DMS79 (cell line): ENCODE results near the gene PSAPL1.

ENCODE experiments used
- DNase-seq: peaks from one replicate; lab custom pipeline; 2025; lab: John Stamatoyannopoulos, UW

The PSAPL1 gene

GRCh38 chr4:7418131-7418943, 16.4 kb downstream of the PSAPL1 start:
- no peak for DNase-seq

DNA sequence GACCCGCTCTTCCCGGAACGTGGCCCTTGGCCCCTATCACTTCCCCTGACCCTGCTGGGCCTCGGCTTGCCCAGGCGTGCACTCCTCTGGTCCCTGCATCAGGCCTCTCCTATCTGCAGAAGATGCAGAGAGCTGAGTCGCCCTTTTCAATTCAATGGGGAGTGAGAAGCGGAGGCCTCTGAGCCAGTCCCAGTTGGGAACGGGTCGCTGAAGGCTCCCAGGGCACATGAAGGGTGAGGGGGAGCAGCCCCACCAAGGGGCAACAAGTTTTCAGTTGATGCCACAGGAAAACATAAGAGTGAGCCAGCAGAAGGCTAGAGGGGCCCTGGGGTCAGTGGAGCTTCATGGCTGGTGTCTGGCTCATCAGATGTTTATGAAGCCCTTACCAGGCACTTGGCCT, 17.1 kb downstream of the PSAPL1 start:
- no peak for DNase-seq

DNA sequence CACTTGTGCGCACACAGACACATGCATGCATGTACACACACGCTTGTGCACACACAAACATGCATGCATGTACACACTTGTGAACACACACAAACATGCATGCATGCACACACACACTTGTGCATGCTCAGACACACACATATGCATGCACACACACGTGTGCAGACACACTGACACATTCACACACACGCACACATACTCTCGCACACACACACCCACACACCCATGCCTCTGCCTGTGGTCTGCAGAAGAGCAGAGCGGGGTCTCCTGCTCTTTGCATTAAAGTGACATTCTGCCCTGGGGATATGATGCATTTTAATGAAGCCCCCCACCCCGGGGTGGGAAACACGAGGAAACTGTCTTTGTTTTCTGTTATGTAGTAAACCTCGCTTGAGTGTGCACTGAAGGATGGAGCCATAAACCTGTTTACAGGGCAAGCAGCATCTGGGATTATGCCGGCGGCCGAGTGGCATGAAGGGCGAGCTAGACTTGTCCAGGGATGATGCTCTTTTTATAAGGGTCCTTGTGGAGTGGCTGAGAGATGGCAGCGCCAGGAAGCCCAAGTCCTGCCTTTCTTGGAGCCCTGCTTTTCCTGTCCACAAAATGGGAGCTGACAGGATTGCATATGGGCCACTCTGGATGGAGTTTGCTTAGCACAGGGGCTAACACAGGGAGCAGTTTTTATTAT, 17.8 kb downstream of the PSAPL1 start:
- peak; percentile 49 for DNase-seq

DNA sequence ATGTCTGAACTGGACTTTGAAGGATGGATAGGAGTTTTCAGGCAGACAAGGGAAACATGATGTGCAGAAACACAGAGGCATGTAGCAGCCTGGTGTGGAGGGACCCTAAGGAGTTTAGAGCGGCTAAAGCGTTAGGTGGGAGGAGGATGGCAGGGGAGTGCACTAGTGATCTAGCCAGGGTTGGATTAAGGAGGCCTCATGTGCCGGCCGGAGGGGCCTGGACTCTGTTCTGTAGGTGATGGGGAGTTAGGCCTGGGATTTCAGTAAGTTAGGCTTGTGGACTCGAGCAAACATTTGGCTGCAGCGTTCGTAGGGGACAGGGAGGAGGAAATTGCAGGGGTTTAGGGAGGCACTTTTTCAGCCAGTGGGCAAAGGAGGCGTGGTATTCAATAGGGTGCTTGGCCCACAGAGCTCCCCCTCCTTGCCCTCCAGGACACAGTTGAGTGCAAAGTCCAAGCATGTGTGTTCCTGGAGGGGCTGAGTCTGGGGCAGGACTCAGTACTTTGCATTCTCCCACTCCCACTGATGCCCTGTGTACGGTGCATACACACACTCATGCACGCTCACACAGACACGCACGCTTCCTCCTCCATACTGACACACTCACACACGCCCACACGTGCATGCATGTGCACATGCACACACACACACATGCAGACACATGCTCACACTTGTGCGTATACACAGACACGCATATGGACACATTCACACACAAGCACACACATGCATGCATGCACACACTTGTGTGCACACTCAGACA, 18.6 kb downstream of the PSAPL1 start:
- no peak for DNase-seq

DNA sequence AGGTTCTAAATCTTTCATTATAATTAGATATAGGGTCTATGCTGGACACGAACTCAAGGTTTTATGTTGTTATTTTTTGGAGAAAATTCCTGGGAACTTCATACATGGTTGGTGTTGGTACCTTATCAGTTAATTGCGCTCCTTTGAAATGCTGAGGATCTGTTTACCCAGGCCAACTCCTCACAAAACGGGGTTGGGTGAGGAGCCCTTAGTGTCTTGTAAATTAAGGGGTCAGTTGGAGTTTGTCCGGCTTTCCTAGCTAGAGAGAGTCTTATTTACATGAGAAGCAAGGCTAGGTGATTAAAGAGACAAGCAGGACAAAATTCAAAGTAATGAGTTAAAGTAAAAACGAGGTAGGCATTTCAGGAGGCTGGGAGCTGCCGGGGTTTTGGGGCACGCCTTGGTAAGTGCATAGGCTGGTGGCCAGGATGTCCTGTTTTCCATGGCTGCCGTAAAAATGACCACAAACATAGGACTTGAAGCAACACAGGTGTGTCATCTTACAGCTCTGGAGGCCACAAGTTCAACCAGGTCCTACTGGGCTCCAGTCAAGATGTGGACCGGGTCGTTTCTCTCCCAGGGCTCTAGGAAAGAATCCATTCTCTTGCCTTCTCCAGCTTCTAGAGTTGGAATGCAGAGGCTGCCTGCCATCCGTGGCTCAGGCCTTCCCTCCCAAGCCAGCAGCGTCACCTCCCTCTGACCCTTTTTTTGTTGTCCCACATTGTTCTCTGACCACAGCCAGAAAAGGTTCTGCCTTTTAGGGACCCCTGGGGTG, 19.8 kb downstream of the PSAPL1 start:
- no peak for DNase-seq

DNA sequence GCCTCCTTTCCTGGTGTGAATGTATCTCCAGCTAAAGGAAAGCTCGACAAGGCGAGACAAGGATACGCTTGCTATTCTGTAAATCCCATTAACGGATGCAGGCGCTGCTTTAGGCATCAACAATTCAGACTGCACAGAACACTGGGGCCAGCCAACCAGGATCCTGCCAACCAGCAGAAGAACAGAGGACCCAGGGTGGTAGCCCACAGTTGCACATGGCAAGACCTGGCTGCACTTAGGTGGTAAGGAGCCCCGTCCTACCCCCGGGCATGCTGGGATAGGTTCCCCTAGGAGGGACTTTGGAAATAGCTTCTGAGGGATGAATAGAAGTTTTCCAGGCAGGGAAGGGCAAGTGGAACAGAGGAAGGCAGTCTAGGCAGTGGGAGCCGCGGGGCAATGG, 20.7 kb downstream of the PSAPL1 start:
- DNase-seq: no peak

DNA sequence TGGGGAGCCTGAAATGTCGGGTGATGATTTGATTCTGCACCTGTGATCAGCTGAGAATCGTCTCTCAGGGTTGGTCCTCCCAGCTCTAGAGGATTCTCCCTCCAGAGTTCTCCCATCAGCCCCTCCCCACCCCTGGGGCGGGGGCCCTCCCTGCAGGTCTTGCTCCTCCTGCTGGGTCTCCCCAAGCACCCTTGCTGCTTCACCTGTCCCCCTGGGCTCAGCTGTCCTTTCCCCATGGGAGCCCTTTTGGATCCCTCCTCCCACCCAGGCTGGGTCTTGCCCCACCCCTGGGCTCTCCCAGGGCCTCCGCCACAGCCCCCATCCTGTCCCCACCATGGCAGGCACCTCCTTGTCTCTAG, 22.2 kb downstream of the PSAPL1 start:
- DNase-seq: no peak

- DNase-seq: no peak
Observed at GRCh38 chr4:7411896-7412553, 22.7 kb downstream of the PSAPL1 start.

- no peak for DNase-seq
Observed at GRCh38 chr4:7411491-7411890, 23.2 kb downstream of the PSAPL1 start.

- DNase-seq: no peak
Observed at GRCh38 chr4:7410446-7410845, 24.3 kb downstream of the PSAPL1 start.

DNA sequence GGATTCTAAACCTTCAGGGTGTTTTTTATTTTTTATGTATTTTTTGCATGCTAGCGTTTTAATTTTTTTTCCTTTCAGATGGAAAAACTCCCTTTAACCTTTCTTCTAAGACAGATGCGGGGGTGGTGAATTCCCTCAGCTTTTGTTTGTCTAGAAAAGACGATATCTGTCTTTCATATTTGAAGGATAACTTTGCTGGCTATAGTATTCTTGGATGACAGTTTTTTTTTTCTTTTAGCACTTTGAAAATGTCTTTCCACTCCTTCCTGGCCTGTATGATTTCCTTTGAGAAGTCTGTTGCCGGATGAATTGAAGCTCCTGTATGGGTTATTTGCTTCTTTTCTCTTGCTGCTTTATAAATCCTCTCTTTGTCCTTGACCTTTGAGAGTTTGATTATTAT, 26.6 kb downstream of the PSAPL1 start:
- no peak for DNase-seq

GRCh38 chr4:7403001-7403400, 31.7 kb downstream of the PSAPL1 start:
- DNase-seq: no peak

DNA sequence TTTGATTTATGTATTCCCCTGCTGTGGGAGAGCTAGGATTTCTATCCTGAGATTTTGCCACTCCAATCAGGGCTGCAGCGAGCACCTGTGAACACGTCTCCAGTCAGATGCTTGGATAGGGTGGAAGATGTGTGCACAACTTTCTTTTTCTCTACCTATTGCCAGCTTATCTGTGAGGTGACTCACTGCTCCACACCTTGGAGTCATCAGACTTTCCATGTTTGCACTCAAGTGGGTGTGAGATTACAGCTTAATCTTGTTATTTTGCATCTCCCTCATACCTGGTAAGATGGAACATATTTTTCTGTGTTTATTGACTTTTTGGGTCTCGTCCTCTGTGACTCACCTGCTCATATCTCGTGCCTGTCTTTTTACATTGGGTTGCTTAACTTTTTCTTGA, 32.2 kb downstream of the PSAPL1 start:
- no peak for DNase-seq

DNA sequence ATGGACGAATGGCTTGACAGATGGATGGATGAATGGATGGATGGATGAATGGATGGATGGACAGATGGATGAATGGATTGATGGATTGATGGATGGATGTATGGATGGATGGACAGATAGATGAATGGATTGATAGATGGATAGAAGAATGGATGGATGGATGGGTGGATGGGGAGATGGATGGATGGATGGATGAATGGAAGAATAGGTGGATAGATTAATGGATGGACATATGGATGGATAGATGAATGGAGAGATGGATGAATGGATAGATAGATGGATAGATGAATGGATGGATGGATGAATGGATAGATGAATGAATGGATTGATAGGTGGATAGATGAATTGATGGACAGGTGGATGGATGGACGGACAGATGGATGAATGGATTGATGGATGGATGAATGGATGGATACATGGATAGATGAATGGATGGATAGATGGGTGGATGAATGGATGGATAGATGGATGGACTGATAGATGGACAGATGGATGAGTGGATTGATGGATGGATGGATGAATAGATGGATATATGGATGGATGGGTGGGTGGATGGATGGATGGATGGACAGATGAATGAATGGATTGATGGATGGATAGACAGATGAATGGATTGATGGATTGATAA, 33.9 kb downstream of the PSAPL1 start:
- no peak for DNase-seq

DNA sequence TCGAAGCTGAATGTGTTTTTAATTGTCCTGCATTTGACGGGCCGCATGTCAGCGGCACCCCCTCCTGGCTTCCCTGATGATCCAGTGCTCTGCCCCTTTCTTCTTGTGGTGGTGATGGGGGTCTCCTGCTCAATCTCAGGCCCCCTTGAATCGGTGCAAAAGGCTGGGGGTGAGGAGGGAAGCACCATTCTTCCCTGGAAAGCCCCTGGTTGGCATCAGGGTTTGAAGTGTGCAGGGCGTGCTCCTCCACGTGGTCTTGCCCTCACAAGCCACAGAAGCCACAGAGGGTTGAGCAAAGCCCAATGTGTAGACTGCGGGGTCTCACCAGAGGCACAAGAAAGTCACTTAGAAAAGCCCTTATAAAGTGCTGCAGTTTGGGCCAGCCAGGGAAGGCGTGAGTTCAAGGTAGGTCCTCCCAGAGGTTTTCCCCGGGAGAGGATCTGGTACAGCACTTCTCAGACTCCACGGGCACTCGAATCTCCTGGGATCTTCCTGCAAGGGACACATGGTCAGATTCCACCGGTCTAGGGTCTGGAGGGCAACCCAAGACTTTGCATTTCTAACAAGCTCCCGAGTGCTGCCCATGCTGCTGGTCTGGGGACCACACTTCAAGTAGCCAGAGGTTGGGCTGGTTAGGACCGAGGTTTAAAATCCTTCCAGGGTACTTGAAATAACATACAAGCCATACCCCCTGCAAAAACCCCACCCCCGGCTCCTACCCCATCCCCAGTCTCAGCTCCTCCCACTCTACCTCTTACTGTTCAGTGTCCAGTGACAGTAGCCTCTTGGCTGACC, 35.1 kb downstream of the PSAPL1 start:
- no peak for DNase-seq

DNA sequence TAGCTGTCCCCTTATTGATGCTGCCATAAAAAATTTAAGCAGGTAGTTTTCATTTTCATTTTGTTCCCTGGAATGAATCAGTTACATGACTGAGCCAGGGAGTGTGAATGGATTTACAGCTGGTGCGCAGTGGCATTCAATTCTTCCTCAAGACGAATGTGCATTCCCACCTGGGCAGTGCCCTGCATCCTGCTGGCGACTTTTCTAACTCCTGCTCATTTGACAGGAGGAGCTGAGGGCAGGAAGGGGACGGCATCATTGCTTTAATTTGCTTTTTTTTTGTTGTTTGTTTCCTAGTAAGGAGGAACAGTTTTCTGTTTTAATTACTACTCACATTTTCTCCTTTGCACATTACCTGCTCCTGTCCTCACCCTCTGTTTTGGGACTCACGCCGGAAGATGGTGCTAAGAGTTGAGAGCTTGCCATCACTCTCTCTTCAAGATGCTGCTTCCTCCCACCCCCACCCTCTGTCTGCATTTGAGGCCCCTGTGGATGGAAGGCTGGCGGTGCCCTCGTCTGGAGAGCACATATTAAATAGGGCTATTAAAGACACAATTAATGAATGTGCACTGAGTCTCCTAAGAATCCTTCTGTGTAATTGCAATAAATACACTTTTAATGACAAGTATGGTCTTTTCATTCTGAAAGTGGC, 35.8 kb downstream of the PSAPL1 start:
- peak; percentile 39 for DNase-seq

GRCh38 chr4:7398104-7398423, 36.7 kb downstream of the PSAPL1 start:
- peak; percentile 89 for DNase-seq

DNA sequence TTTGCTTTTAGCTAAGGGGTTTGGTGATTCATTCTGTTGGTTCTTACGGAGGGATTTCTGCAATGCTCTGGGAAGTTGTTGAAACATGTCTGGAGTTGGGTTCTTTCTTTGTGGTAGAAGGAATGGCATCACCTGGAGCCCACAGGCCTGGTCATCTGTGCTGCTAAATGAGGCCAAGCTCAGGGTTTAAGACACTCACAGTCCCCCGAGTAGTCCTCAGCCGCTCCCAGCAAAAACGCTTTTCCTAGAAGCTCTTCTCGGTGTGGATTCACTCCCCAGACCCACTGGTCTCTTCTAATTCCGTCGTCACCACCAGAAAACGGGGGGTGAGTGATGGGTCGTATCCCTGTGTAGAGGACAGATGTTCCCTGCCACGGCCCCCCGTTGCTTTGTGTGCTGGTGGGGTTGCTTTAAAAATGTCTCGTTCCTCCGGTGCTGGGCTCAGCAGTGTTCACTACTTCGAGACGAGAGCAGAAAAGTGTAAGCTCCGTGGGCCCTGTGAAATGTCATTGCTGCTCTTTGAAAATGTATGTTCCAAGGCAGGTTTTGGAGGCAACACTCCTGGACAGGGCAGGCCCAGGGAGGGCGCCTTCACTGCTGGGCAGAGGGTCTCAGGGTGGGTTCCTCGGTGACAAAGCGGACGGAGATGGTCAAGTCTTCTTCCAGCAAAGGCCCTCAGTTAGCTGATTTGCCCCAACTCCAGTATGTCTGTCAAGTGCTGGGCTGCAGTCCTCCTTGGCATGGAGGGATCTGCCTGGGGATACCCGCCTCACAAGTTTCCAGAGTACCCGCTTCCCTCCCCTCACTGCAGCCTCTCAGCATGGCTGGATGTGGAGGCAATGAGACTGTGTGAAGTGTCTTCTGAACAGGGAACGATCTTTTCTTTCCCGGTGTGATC, 37.3 kb downstream of the PSAPL1 start:
- DNase-seq: no peak
